Right lobe of liver (tissue), 4 donors: Measurements from ENCODE around the gene EPB41L1.

ENCODE experiments used
- CTCF ChIP-seq, 4 donors: fragments of 200-600 bp in 3 of 4; fragments of 450-650 bp in 1 of 4; IDR thresholded peaks; one replicate each; pipeline versions ENCODE4 v1.5.1 to v1.8.0; 2016 to 2022; ENCODE audit warnings: antibody characterized with exemption in 4 of 4, mild to moderate bottlenecking in 2 of 4
- POLR2A ChIP-seq: fragments of 450-650 bp; IDR thresholded peaks from one replicate; pipeline ENCODE4 v1.6.1; 2017; ENCODE audit warnings: antibody characterized with exemption, mild to moderate bottlenecking
- donor health status: DM: no; HTN: no; CAD: no.
- donor health status: DM: no; HTN: no; CAD: no.
- donor health status: DM: no; HTN: yes; CAD: no.

DNA sequence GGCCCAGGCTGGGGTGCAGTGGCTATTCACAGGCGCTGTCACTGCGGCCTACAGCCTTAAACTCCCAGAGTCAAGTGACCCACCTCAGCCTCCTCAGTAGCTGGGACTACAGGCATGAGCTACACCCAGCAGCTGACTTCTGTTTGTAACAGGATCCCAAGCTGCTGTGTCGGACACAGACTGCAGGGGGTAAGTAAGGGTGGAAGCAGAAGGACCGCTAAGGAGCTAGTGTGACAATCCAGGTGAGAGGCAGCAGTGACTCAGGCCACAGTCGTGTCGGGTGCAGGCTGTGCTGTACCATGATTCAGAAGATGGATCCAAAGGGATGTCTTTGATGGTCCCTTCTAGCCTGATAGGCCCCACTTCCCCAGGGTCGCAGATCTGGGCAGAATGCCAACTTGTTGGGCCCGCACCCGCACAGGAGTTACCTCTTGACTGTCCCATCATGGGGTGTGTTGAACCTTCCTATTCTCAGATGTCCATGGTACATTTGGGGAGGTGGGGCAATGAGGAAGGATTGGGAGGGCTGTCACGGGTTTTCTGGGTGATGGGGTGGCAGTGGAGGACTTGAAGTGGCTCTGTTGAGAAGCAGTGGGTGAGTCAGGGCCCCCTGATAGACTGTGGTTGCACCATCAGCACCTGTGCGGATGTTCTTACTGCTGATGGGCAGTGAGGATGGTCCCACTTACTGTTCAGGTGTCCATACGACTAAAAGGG, 107.0 kb downstream of the EPB41L1 start:
- TF ChIP-seq CTCF (IDR thresholded peaks at IDR 0.05) (no peak), POLR2A (no peak)
